Right lung (tissue), 10 donors: Measurements from ENCODE around the gene TRABD2A. TPM values are rescaled to one million over a fixed set of nuclear protein-coding genes. Genes with fewer than 3 reads are reported as not detected.
A peak's percentile ranks its signal among the peaks of the same experiment; 100 is the strongest.
"Not testable (repeated sequence)": the region's sequence is repeated elsewhere in the genome, so short reads cannot be mapped to it uniquely, and the experiment has no call there.

ENCODE experiments used
- DNase-seq, 2 donors: peaks; one replicate each; pipeline ENCODE4 v3.0.0-alpha.2; 2013
- long read RNA-seq, 8 donors: transcript quantifications; one replicate each; lab custom pipeline, GENCODE V29; 2026
- polyA plus RNA-seq, 5 donors: library from polyadenylated mRNA; unstranded; fragments of 120-200 nt; gene quantifications; one replicate each; pipeline versions ENCODE4 v1.2.1 to v1.2.3, GENCODE V29; 2013; ENCODE audit warnings: inconsistent platforms in 1 of 5, low replicate concordance in 1 of 5; ENCODE audit not compliant: insufficient read length in 5 of 5, insufficient read depth in 1 of 5

Gene TRABD2A, protein sequence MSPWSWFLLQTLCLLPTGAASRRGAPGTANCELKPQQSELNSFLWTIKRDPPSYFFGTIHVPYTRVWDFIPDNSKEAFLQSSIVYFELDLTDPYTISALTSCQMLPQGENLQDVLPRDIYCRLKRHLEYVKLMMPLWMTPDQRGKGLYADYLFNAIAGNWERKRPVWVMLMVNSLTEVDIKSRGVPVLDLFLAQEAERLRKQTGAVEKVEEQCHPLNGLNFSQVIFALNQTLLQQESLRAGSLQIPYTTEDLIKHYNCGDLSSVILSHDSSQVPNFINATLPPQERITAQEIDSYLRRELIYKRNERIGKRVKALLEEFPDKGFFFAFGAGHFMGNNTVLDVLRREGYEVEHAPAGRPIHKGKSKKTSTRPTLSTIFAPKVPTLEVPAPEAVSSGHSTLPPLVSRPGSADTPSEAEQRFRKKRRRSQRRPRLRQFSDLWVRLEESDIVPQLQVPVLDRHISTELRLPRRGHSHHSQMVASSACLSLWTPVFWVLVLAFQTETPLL
- polyA plus RNA-seq: 10 to 100 TPM; 14.0 to 24.7 (median 22.5) TPM
- long read RNA-seq, donor 1, partial matches to known transcripts: 9,501 of 9,784 reads
- long read RNA-seq, donor 1, other reads (novel, unspliced or antisense): 281 of 9,784 reads
- long read RNA-seq, donor 2, partial matches to known transcripts: 4,851 of 4,944 reads
- long read RNA-seq, donor 2, other reads (novel, unspliced or antisense): 91 of 4,944 reads
- long read RNA-seq, donor 3, transcript TRABD2A-203 (7 exons, 1,975 nt): major isoform, 5 of 7,949 reads
- long read RNA-seq, donor 3, partial matches to known transcripts: 7,787 of 7,949 reads
- long read RNA-seq, donor 3, other reads (novel, unspliced or antisense): 155 of 7,949 reads
- long read RNA-seq, donor 4, partial matches to known transcripts: 5,012 of 5,243 reads
- long read RNA-seq, donor 4, other reads (novel, unspliced or antisense): 229 of 5,243 reads
- long read RNA-seq, donor 5, partial matches to known transcripts: 9,434 of 9,707 reads
- long read RNA-seq, donor 5, other reads (novel, unspliced or antisense): 269 of 9,707 reads
- long read RNA-seq, donor 6, partial matches to known transcripts: 7,570 of 7,771 reads
- long read RNA-seq, donor 6, other reads (novel, unspliced or antisense): 198 of 7,771 reads
- long read RNA-seq, donor 7, partial matches to known transcripts: 5,651 of 5,777 reads
- long read RNA-seq, donor 7, other reads (novel, unspliced or antisense): 123 of 5,777 reads
- long read RNA-seq, donor 8, partial matches to known transcripts: 3,376 of 3,460 reads
- long read RNA-seq, donor 8, other reads (novel, unspliced or antisense): 83 of 3,460 reads

DNA sequence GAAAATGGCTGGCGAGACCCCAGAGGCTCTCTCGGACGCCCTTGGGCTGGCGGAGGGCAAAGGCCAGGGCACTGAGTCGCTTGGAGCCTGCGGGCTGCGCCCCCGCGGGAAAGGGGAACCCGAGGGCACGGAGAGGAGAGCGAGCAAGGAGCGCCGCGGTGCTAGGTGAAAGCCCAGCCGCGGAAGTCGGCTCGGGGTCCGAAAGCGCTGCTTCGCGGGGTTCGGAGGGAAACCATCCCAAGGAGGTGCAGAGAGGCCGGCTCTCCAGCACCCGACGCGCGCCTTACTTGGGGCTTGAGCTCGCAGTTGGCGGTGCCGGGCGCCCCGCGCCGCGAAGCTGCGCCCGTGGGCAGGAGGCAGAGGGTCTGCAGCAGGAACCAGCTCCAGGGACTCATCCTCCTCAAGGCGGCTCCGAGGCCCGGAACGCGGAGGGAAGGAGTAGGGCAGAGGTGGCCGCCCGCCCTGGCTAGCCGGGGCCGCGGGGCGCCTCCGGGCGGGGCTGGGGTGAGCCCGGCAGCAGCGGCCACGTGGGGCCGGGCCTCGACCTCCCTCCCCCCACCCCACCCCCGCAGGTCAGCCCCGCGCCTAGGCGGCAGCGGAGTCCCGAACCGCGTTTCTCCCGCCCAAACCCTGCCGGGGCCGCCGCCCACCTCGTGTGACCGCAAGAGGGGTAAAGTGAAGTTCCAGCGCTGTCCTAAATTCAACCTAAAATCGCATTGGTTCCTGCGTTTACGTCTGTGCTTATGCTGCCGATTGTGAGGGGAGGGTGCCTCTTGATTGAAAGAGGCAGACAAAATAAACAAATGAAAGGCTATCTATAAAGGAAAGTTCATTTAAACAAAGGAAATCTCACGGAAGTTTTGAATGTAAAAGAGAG is at the start of gene TRABD2A:
Gene TRABD2A, minus strand, starts transcription at position 440 of the 877 bp plus-strand sequence. Its CDS starts 45 bp downstream, at position 395.
- peak in 1 of 2 donors; percentile 26 for DNase-seq

DNA sequence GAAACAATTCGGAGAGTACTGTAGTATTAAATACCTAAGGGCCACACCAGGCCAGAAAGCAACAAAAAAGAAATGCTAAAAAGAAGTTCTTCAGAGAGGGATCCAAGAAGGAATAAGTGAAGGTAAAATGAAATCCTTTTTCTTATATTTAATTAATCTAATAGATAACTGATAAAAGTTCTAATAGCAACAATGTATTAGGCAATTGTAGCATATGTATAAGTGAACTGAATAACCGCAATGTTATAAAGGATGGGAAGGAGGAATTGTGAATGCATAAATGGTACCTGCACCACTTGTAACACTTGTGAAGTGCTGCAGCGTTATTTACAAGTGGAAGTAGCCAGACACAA is 46.4 kb upstream of the TRABD2A start:
- no peak for DNase-seq

DNA sequence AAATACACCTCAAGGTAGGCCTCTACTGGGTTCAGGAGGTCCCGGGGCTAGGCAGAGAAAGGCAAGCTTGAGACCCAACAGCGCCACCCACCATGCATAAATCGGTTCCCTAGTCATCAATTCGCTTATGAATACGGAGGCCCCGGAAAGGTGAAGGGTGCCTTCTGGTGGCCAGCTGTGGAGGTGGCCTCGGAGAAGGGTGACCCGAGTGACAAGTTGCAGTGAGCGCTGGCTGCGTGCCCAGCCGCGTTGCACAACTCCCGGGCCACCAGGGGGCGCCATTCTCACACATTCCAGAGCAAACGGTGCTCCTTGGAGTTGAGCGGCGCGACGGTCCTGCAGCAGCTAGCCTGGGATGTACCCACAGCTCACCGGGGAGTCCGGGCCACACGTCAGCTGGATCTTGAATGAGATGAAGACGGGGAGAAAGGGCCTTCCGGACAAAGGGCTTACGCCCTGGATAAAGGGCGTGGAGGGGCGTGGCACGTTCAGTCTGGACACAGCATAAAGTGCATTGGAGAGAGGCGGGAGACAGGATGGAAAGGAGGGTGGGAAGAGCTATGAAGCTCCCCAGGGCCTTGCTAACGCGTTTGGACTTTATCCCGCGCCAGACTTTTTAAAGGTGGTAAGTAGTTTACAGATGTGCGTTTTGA is 45.0 kb upstream of the TRABD2A start:
- DNase-seq: peak; percentile 87 to 88

DNA sequence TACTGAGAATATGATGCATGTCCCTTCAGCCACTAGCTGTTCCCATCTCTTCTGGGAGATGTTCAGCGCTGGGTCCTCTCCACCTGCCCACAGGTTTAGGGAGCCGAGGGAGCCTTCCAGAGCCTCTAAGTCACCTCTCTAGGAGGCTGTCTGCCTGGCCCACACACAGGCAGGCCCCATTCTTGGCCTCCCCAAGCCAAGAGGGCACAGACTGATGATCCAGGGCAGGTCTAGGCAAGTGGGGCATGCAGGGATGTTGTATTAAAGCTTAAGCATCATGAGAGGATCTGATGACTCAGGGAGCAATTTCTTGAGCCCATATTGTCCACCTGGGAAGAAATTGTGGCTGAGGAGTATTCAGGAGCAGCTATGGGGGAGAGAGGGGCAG is 44.4 kb upstream of the TRABD2A start:
- no peak for DNase-seq

DNA sequence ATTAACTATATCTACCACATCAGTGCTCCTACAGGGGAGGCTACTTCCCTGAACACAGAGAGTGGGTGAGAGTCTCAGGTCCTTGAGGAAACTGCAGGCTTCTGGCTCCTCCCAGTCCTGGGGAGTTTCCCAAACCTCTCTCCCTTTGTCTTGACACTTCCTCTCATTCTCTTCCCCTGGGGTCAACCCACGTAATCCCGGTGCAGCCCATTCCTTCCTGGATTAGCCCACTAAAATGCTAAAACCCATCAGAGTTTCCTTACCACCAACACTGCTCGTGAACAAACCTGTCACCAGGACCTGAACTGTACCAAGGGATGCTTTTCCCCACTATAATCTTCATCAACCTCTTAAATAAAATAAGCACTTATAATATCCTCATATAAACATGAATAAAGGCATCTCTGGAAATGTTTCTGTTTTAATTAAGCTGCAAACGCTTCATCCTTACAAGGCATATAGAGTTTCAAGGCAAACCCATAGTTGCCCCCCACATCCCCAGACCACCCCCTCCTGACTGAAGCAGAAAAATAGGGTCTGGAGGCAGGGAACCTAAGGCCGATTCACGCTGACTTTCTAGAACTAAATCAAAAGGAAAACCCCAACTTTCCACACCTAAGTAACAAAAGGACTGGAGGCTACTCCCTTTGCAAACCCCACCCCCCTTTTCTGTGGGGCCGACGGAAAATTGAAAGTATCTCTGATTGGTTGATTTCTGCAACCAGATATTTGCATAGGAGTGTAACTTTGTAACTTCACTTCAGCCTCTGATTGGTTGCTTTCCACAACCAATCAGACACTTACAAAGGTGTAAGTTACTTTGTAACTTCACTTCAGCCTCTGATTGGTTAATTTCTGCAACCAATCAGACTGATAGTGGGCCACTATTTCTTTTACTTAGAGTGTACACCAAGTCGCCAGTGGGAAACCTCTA is 43.6 kb upstream of the TRABD2A start:
- no peak for DNase-seq

DNA sequence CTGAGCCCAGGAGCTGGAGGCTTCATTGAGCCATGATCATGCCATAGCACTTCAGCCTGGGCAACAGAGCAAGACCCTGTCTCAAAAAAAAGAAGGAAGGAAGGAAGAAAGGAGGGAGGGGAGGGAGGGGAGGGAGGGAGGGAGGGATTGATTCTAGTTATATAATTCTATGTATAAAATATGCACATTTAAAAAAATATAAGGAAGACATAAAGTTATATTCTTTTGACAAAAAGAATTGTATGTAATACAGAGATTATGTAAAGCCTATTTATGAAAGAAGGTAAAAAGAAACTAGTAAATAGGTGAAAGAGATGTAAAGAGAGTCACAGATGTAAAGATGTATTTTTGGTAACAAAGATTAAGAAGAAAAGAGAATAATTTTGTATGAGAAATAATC is 42.1 kb upstream of the TRABD2A start:
- DNase-seq: no peak

DNA sequence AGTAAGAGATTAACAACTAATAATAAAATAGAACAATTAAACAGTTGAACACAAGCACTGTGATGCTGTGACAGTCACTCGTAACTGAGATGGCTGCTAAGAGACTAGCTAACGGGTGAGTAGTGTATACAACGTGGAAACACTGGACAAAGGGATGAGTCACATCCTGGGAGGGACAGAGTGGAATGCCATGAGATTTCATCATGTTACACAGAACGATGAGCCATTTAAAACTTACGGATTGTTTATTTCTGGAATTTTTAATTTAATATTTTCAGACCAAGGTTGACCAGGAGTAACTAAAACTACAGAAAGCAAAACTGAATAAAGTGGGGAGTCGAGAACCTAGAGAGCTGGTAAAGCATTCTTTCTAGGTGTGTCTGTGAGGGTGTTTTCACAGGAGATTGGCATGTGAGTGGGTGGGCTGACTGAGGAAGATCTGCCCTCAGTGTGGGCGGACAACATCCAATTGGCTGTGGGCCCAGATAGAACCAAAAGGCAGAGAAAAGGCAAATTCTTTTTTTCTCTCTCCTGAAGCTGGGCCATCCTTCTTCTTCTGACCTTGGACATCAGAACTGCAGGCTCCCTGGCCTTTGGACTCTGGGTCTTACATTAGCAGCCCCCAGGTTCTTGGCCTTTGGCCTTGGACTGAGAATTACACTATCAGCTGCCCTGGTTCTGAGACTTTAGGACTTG is 39.1 kb upstream of the TRABD2A start:
- DNase-seq: no peak

DNA sequence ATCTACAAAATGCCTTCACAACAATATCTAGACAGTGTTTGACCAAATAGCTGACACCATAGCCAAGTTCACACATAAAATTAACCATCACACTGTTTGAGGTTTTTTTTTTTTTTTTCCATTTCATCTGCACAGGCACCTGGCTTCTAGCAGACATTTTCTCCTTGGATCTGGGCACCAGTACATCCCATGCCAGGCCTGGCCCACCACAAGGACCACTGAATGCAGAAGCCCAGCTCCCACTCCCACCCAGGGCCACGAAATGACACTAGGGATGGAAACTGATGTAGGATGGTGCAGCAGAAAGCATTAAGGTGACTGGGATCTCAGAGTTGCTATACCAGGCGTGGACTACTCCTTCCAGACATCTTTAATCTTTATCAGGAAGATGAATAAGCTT is 37.5 kb upstream of the TRABD2A start:
- DNase-seq: no peak

DNA sequence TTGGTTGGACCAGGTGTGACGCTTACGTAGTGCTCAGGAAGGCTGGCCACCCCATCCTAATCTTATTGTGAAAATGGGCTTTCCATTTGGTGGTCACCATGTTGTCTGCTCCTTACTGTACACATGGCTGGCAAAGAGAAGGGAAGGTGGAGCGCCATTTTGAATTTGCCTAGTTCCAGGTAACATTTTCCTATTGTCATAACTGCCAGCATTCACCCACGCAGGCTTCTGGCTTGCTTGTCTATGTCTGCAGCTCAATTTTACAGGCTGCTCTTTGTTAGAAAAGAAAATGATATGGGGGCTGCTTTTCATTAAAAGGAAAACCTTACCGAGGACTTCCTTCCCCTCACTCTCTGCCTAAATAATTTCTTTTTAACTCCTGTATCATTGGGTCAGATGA is 36.9 kb upstream of the TRABD2A start:
- not testable (repeated sequence) for DNase-seq

DNA sequence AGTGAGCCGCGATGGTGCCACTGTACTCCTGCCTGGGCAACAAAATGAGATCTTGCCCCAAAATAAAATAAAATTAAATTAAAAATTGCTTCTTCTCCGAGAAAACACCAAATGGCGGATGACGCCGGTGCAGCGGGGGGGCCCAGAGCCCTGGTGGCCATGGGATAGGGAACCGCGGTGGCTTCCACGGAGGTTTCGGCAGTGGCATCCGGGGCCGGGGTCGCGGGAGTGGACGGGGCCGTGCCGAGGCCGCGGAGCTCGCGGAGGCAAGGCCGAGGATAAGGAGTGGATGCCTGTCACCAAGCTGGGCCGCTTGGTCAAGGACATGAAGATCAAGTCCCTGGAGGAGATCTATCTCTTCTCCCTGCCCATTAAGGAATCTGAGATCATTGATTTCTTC is 34.8 kb upstream of the TRABD2A start:
- DNase-seq: not testable (repeated sequence)

DNA sequence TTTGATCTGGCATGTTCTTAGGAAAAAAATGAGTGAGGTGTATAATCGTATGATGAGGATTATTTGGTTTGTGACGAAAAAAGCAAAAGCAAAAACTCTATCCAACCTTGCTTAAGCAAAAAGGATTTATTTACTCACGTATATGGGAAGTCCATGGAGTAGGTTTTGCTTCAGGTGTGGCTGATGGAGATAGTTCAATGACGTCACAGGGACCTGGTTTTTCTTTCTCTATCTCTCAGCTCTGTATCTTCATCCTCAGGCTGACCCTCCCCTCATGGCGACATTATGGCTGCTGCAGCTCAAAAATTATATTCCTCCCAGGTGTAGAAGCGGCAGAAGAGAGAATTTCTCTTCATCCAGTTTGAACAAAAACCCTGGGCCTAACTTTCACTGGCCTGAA is 33.5 kb upstream of the TRABD2A start:
- no peak for DNase-seq

DNA sequence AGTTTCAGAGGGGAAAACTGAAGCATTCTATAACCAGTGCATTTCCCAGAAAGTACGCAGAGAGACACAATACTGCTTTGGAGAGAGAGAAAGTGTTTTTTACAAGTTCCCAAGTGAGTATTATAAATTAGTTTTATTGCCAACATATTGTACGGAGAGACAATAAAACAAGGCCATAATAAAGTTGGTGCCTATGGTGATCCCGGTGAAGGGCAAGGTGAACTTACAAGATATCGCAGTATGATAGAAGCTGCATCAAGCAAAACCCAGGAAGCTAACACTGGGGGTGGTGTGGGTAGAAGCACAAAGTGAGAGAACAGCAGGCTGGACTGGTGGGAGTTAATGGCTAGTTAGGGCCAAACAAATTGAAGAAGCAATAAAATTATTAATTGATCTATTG is 32.1 kb upstream of the TRABD2A start:
- no peak for DNase-seq

DNA sequence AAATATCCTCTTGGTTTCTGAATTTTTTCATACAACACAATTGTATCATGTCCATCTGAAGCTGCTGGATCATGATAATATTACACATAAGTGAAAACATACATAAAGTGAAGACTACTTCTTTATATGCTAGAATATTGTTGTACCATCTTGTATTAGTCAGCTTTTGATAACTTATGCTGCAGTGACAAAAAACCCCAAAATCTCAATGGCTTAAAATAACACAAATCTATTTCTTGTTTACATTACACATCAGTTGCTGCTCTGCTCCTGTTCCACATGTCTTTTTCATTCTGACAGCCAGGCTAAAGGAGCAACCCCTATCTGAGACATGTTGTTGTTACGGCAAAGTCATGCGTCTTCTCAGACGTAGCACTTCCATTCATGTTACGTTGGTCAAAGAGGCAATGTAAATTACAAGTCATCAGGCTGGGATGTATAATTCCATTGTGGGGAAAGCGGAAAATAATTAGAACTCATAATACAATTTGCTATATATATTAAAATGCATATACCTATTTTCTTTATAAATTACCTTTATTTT is 30.3 kb upstream of the TRABD2A start:
- DNase-seq: no peak

DNA sequence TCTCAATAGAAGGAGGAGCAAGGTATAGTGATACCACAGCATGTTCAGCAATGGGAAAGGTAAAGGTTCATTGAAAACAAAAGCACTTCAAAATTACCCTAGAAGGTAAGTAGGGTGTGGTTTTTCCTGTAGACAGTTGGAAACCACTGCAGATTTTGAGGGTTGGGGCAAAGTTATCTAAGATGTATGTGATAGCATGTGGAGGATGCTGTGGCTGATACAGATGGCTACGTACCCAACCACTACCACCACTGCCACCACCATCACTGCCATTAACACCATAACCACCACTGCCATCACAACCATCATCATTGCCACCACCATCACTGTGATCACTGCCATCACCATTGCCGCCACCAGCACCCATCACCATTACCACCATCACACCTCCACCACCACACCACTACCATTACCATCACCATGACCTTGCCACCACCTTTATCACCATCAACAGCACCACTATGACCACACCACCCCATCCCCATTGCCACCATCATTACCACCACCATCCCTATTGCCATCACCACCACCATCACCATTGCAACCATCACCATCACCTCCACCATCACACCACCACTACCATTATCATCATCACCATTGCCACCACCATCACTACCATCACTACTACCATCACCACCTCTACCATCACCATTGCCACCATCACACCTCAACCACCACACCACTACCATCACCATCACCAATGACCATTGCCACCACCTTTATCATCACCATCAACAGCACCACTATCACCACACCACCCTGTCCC is 28.2 kb upstream of the TRABD2A start:
- no peak for DNase-seq

DNA sequence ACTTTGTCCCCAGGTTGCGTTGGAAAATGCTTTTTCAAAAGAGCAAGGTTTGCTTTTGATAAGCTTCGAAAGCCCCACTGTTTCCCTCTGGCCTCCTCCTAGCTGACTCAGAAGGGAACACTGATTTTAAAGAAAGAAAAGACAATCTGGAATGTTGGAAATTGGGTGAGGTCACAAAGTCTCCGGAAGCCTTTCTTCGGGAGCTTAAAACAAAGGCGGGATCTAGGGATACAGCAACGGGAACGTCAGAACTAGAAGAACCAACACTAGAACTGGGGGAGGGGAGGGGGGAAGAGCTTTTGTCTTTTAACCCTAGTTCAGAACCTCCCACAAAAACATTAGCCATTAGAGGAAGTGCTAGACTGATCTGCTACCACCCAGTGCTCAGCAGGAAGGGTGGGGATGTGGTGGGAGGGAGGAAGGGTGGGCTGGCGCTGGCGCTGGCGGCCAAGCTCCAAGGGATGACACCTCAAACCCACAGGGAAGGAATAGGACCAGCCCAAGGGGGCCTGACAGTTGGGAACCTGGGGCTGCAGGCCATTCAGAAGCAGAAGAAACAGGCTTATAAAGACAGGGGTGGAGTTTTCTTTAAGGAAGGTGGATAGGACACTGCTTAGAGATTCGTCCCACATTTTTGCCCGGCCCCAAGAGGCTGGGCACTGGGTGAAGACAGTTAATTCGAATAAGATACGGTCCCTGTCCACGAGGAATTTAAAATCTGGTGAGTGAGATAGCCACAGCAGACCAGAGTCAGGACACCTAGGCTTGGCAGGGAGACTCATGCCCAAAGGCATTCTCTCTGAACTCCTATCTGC is 26.2 kb upstream of the TRABD2A start:
- peak; percentile 65 to 79 for DNase-seq

DNA sequence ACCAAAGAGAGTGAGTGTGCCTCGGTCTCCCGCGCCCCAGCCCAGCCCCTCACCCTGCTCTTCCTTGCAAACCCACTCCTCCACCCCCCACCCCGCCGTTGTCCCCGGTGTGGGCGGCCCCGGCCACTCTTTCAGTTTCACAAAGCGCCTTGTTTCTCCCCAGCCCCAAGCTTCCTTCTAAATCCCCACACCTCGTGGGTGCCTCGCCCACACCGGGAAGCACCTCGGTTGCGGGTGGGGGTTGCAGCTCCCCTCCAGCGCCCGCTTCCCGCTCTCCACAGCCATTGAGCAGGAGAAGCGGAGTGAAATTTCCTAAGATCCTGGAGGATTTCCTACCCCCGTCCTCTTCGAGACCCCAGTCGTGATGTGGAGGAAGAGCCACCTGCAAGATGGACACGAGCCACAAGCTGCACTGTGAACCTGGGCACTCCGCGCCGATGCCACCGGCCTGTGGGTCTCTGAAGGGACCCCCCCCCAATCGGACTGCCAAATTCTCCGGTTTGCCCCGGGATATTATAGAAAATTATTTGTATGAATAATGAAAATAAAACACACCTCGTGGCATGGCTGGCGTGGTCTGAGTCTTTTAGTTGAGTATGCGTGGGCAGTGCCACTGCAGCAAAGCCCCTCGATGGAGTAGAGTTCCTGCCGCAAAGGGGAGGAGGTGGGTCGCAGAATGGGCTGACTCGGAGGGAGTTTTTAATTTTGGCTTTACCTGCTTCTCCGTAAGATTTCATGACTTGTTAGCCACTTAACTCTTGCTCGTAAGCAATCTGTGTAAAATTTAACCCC is 25.4 kb upstream of the TRABD2A start:
- no peak for DNase-seq
